HepG2 (cell line): Measurements from ENCODE around the gene DDR1. TPM values are rescaled to one million over a fixed set of nuclear protein-coding genes. Genes with fewer than 3 reads are reported as not detected.
A peak's percentile ranks its signal among the peaks of the same experiment; 100 is the strongest.

ENCODE experiments used
- AKAP8 ChIP-seq: sonication (generic); formaldehyde crosslinking; IDR thresholded peaks from 2 replicates; pipeline ENCODE4 v1.5.1; 2020; ENCODE audit warnings: mild to moderate bottlenecking, missing genetic modification reagents
- CCDC6 ChIP-seq: sonication (generic); formaldehyde crosslinking; IDR thresholded peaks from 2 replicates; pipeline ENCODE4 v1.8.1; 2022; ENCODE audit warnings: mild to moderate bottlenecking, missing genetic modification reagents, moderate library complexity
- GATAD2A ChIP-seq: IDR thresholded peaks from 2 replicates; pipeline ENCODE4 v1.6.1; 2016
- MATR3 ChIP-seq: sonication (generic); formaldehyde crosslinking; IDR thresholded peaks from 2 replicates; pipeline ENCODE4 v1.4.0; 2020; ENCODE audit warnings: missing genetic modification reagents
- NR2C2 ChIP-seq: sonication (generic); formaldehyde crosslinking; IDR thresholded peaks from 2 replicates; pipeline ENCODE4 v1.4.0; 2020; ENCODE audit warnings: missing genetic modification reagents, mild to moderate bottlenecking, moderate library complexity, borderline replicate concordance
- PBX2 ChIP-seq: IDR thresholded peaks from 2 replicates; pipeline ENCODE4 v1.6.1; 2016; ENCODE audit warnings: control low read depth
- PCBP1 ChIP-seq: fragments of 200-400 bp; formaldehyde crosslinking; IDR thresholded peaks from 2 replicates; pipeline ENCODE4 v1.6.1; 2017; ENCODE audit warnings: mild to moderate bottlenecking, low read depth, low read length, borderline replicate concordance
- ZFP36 ChIP-seq: fragments of 150-350 bp; IDR thresholded peaks from 2 replicates; pipeline ENCODE4 v1.6.1; 2018; ENCODE audit warnings: borderline replicate concordance, low read length, low read depth; ENCODE audit not compliant: partially characterized antibody
- ZFYVE20 ChIP-seq: sonication (generic); formaldehyde crosslinking; IDR thresholded peaks from 2 replicates; pipeline ENCODE4 v1.8.0; 2023; ENCODE audit warnings: low read depth, mild to moderate bottlenecking, moderate library complexity, missing genetic modification reagents, borderline replicate concordance
- ZNF318 ChIP-seq: sonication (generic); formaldehyde crosslinking; IDR thresholded peaks from 2 replicates; pipeline ENCODE4 v1.4.0; 2020; ENCODE audit warnings: mild to moderate bottlenecking, missing genetic modification reagents
- ZNF496 ChIP-seq: sonication (generic); formaldehyde crosslinking; IDR thresholded peaks from 2 replicates; pipeline ENCODE4 v1.8.1; 2023; ENCODE audit warnings: mild to moderate bottlenecking, moderate library complexity, missing genetic modification reagents; ENCODE audit not compliant: insufficient replicate concordance
- ZNF503 ChIP-seq: sonication (generic); formaldehyde crosslinking; IDR thresholded peaks from 2 replicates; pipeline ENCODE4 v1.4.0; 2020; ENCODE audit warnings: missing genetic modification reagents
- ZNF710 ChIP-seq: sonication (generic); formaldehyde crosslinking; IDR thresholded peaks from 2 replicates; pipeline ENCODE4 v1.5.0; 2020; ENCODE audit warnings: mild to moderate bottlenecking, missing genetic modification reagents, borderline replicate concordance
- ZNF788 ChIP-seq: sonication (generic); formaldehyde crosslinking; IDR thresholded peaks from 2 replicates; pipeline ENCODE4 v1.5.0; 2020; ENCODE audit warnings: mild to moderate bottlenecking, missing genetic modification reagents, borderline replicate concordance
- ZSCAN9 ChIP-seq: IDR thresholded peaks from 2 replicates; pipeline ENCODE4 v1.6.1; 2016; ENCODE audit warnings: borderline replicate concordance
- polyA plus RNA-seq, 8 experiments: library from polyadenylated mRNA; depleted of rRNA in 3 of 8; stranded (reverse) in 7 of 8; unstranded in 1 of 8; fragments of >200 nt; fragmentation: Illumina TruSeq in 4 of 8; extraction: Trizol in 4 of 8; gene quantifications; 2 replicates each; pipeline versions ENCODE4 v1.2.1 to v1.2.3, GENCODE V29; 2011 to 2016; ENCODE audit warnings: low read depth in 4 of 8, missing spikeins in 1 of 8, mixed read lengths in 1 of 8; ENCODE audit not compliant: insufficient read depth in 1 of 8
- total RNA-seq, 5 experiments: library from RNA; depleted of rRNA; stranded (reverse); fragments of >200 nt; fragmentation: Illumina TruSeq; extraction: Trizol; gene quantifications; 2 replicates each; pipeline ENCODE4 v1.2.3, GENCODE V29; 2016; ENCODE audit warnings: low read depth in 1 of 5

The DDR1 gene
- total and polyA plus RNA-seq, 2 of the 13 experiments (the other 11 are each of a cell fraction or from before 2014, with no cell fraction given): 16.7 to 20.2 TPM

GRCh38 chr6:30877419-30878262 lies 6.7 kb upstream of the DDR1 start (continued):
- no peak for TF ChIP-seq ZNF318 (CRISPR knock-in tag)
- no peak for TF ChIP-seq CCDC6 (CRISPR knock-in tag)
- TF ChIP-seq ZSCAN9: 0 out of 2 replicates have a peak, but pooled peaks have one; percentile 47
- TF ChIP-seq AKAP8 (CRISPR knock-in tag): no peak
- peak; percentile 80; the same call in 1 of the 2 replicates for TF ChIP-seq ZNF788 (CRISPR knock-in tag)
- no peak for TF ChIP-seq PCBP1
- TF ChIP-seq ZFP36: no peak
- no peak for TF ChIP-seq PBX2 (CRISPR knock-in tag)
- TF ChIP-seq ZNF496 (CRISPR knock-in tag): no peak
- no peak for TF ChIP-seq MATR3 (CRISPR knock-in tag)
- peak; percentile 99 for TF ChIP-seq ZNF710
- no peak for TF ChIP-seq ZFYVE20 (CRISPR knock-in tag)
- TF ChIP-seq ZNF503 (CRISPR knock-in tag): peak; percentile 12; the same call in 1 of the 2 replicates
- no peak for TF ChIP-seq NR2C2 (CRISPR knock-in tag)
- peak; percentile 79 for TF ChIP-seq GATAD2A (CRISPR knock-in tag)
